Activated CD4-positive, alpha-beta T cell treated with anti-CD3 and anti-CD28 coated beads for 24 hours (primary cell): ENCODE data around the gene MGAT1.

Source experiments
- DNase-seq, 2 donors: peaks; one replicate each; pipeline ENCODE4 v3.0.0-alpha.2; 2020; ENCODE audit warnings: low read depth in 2 of 2

The MGAT1 gene

DNA sequence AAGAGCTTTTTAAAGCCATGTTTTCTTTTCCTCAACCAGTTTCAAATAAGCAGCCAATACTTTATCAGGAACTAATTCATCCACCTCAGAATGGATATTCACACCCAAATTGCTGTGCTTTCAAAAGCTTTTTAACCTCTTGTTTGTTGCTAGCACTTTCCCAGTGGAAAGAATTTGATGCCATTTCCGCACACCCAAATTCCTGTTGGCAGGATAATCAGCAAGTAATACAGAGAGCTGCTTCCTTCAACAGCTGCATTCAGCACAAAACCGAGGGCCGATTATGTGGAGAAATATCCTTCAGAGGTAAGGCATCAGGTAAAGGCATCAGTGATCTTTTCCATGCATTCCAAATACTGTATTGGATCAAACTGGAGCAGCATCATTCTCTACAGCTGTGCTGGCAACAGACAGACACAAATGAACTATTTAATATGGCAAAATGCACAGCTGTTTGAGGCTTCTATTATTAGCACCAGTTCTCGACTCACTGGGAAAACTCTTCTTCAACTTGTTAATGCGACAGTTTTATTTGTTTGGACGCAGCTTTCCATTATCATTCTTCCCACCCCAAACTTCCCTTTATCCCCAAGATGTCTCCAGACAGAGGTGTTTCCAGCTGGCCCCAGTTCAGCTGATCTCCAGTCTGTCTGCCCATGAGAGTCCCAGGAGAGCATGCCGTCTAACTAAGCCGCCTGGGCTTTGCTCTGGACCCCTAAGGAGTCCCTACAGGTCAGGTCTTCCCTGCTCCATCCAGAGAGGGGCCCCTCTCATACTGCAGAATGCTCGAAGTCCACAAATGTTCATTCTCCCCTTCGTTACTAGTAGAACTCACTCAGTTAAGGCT is 22.2 kb upstream of the MGAT1 start:
- no peak for DNase-seq

GRCh38 chr5:180823940-180824629 is 21.5 kb upstream of the MGAT1 start:
- no peak for DNase-seq

- no peak for DNase-seq
These were observed 20.7 kb upstream of the MGAT1 start for GRCh38 chr5:180823346-180823745.

DNA sequence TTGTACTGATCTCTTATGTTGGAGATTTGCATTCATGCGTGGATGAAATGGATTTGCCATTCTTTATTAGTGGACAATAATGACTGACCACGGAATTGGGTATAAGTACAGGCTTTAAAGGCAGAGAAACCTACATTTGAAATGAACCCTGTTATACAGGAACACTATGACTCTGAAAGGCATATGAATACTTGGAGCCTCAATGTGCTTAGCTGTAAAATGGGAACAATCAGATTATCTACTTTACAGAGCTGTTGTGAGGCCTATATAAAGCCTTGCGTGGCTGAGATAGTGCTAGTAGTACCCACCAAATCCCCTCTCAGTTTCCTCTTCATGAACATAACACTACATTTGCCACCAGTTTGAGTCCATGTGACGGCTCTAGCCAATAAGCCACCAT is 18.9 kb upstream of the MGAT1 start:
- no peak for DNase-seq

DNA sequence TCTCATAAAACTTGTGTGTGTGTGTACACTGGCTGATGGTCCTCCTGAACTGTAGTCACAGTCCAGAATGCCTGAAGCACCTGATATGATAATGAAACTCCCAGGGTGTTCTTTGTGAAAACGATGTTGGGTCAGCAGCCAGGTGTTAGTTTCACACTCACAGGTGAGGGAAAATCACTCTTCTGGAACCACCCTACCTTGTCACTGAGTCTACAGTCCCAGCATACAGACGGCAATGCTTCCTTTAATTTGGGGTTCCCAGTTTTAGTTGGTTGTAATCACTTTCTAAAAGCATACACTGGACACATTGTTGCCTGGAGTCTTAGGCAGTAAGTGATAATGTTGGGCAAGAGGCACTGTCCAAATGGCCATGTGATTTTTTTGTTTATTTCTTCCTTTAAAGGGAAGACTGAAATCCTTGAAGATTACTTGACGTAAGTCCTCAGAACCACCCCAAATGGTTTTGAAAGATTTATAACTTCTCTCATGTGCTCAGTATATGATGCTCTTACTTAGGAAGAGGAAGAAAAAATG is 18.2 kb upstream of the MGAT1 start:
- no peak for DNase-seq

- DNase-seq, result no peak
These were observed 16.2 kb upstream of the MGAT1 start for GRCh38 chr5:180818677-180819341.

DNA sequence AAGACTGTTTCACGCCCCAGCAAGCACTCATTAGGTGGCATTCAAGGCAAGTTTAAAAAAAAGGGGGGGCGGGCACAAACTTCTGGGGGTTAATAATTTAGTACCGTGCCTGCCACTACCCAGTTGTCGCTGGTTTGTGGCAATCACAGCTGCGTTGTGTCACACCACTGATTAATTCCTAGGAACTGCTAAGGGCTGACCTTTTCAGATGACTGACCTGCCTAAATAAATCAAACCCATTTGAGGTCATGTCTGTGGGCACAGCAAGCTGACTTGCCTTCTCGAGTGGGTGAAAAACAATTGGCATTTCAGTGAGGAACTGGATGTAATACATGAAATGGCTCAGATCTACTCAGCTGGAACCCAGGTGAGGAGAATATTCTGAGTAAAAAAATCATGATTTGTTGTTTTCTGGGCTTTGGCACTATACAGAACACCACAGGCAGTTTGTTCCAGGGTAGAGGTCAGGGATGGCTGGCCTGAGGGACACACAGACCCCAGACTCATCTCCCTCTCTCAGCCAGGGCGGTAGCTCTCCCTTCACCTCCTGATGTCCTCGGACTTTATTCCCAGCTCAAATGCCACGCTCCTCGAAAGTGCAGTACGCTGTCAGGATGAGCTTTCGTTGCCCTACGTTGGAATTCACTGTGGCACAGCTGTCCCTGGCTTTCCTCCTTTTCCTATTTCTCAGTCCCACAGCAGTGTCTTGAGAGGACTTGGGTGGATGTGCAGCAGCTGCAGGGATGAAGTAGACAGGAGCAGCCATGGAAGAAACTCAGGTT is 15.5 kb upstream of the MGAT1 start:
- DNase-seq, result no peak

- DNase-seq, result no peak
These were observed 14.3 kb upstream of the MGAT1 start for GRCh38 chr5:180816608-180817534.

DNA sequence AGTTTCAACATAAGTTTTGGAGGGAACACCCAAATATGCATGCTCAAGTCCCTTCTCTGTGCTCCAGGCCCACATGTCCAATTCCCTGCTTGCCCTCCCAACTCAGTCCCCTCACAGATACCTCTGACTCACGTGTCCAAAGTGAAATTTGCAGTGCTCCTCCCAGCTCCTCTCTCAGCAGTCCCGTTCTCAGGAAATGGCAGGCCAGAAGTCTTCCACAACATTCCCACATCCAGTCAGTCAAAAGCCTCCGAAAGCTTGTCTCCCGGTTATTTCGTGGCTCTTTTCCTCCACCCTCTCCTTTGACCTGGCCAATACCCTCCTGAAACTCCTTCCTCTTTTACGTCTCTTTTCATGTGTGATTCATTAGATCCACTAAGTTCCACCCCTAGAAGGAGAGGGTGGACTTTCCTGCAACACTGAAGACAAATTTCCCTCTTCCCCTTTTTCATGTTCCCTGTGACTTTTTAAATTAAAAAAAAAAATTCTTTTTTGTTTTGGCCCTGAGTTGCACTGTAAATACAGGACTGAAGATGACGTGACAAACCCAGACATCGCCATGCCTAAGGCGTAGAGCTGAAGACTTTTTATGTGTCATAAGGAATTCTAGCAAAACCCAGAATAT is 12.8 kb upstream of the MGAT1 start:
- DNase-seq, result no peak

GRCh38 chr5:180813420-180813819 is 10.8 kb upstream of the MGAT1 start:
- DNase-seq, result no peak

DNA sequence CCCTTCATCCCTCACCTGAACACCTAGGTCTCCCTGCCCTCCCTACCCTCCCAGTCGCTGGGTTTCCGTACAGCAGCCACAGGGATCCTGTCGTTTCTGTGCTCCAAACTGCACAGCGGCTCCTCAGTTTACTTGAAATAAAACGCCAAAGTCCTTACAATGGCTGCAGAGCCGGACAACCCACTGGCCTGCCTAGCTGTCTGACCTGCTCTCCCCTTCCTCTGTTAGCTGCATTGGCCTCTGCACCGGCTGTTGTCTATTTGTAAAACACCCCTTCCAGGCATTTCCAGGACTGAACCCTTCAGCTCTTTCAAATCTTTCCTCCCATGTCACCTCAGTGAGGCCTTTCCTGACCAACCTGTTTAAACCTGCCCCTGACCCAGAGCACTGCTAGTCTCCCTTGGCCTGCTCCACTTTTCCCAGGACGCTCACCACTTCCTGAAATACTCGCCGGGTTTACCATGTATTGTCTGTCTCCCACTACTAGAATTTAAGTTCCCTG is 9.1 kb upstream of the MGAT1 start:
- DNase-seq, result no peak

DNA sequence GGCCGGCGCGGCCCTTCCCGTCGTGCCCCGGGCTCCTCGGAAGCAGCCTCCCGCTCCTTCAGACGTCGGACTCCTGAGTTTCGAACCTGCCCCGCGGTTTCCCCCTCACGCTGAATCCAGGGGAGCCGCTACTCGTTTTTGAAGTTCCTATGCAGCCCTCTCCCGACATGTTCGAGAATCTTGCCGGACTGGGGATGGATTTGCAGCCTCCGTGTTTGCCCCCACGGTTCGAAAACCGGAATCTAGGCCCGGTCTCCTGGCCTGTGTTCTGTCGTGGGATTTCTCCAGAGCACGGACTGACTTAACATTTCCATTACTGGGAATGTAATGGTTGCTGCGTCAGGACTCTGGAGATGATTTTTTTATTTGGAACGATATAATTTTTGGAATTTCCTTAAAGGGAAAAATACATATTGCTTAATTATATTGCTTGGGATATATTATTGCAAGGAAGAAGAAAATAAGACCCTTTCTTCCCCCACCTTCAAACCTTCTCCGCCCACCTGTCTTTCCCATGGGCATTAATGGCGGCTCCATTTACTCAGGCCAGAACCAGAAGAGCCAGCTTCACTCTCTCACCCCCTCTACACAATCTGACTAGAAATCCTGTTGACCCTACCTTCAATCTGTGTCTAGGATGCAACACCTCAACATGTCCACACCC is 8.5 kb upstream of the MGAT1 start:
- DNase-seq, result no peak

GRCh38 chr5:180810210-180810958 is 7.8 kb upstream of the MGAT1 start:
- DNase-seq, result peak; percentile 93 to 96

DNA sequence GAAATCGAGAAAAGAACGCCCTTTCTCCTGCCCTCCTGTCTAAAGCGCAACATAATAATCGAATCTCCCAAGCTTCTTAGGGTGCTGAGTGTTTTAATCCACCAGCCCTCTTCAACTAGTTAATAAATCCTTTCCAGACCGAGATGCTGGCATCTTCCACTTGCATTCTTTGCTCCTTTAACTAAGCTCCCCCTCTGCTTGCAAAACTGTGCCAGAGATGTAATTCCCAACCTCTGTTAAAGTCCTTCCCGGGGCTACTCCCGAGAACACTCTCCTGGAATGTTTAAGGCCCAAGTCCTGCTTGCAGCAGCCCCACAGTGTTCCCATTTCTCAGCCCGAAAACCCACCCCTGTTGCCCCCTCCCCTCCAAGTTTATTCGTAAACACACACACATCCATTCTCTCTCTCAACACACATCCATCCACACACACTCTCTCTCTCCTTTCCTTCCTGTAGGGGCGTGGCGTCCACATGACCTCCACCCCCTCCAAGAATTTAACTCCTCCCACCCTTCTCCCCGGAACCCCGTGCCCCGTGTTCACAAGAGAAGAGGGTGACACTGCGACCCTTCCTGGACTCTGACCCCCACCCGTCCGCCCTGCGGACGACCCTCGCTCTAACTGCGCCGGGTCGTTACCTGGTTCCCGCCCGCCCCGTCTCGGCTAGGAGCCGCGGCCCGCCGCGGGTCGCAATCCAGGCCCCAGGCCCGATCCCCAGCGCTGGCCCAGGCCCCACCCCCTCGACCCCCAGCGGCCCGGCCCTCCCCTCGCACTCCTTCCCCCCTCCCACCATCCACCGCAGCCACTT is 7.0 kb upstream of the MGAT1 start:
- DNase-seq, result peak; percentile 60 to 89

DNA sequence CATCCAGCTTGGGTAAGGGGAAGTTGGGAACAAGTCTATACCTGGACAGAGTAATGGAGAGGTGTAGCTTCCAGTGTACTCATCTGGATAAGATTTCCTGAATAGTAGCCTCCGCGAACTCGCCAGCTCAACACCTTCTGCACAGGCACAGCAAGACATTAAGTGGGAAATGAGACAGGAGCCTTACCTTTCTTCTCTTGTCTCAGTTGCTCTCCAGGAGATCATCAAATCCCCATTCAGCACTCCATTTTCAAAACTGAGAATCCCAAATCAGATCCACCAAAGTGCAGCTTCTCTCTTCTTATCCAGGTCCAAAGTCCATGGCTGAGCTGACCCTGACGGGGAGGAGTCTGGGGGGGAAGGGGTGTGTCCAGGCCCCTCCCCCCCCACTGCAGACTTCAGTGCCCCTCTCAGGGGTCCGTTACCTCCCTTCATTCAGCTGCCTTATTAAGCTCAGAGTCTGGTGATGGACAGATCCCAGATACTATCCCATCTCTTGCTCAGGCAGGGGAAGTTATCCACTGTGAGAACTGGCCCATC is 5.9 kb upstream of the MGAT1 start:
- DNase-seq, result no peak

DNA sequence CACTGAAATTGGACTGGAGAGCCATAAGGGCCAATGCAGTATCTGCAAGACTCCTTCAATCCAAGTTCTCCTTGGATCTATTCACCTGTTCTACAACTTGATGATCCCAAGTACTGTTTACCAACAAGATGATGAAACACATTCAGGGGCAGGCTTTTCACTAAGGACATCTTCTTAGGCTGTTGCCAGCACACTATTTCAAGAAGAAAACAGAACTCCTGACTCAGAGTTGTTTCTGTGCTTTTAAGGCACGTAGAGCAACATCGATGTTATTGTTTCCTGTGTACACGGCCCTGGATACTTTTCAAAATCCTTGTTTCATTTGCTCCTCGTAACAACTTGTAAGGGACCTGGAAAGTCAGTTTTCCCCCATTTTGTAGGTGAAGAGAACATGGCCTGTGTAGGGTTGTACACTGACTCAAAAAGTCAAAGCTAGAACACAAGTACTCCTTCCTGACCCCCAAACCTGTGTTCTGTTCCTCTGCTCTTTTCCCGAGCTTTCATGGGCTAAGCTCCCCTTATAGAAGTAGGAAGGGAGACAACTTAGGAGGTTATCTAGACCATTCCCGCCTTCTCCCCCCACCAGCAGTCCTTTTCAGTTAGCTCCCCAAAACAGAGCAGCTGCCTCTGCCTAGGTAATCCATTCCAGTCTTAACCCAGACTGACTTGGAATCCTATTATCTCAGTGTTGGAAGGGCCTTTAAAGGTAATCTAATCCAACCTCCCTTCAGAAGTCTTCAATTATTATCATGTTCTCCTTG is 5.2 kb upstream of the MGAT1 start:
- no peak for DNase-seq

GRCh38 chr5:180807046-180807445 is 4.4 kb upstream of the MGAT1 start:
- no peak for DNase-seq
